Kidney (tissue), 14 donors: ENCODE results near the gene GSAP. TPM values are rescaled to one million over a fixed set of nuclear protein-coding genes. Genes with fewer than 3 reads are reported as not detected.

Experiments
- DNase-seq, 5 donors: peaks; one replicate each; pipeline ENCODE4 v3.0.0-alpha.2; 2013 to 2020
- FAIRE-seq: peaks from 2 replicates; lab custom pipeline; 2012; peaks lifted over from hg19 to GRCh38; lab: Jason Lieb, UNC
- H3K27ac ChIP-seq, 2 donors: one replicate each; pipeline ENCODE4 v1.7.0; 2013; ENCODE audit warnings: low read depth in 2 of 2, low read length in 2 of 2, inconsistent platforms in 1 of 2
- H3K27me3 ChIP-seq: one replicate; pipeline ENCODE4 v1.7.1; 2013; ENCODE audit warnings: low read length, inconsistent platforms; ENCODE audit not compliant: control insufficient read depth, insufficient read depth
- H3K36me3 ChIP-seq, 3 donors: one replicate each; pipeline versions ENCODE4 v1.7.0 to v1.7.1; 2013; ENCODE audit warnings: low read length in 3 of 3, control low read depth in 1 of 3, inconsistent platforms in 1 of 3; ENCODE audit not compliant: insufficient read depth in 3 of 3, control insufficient read depth in 2 of 3
- H3K4me1 ChIP-seq, 3 donors: one replicate each; pipeline versions ENCODE4 v1.7.0 to v1.7.1; 2013; ENCODE audit warnings: low read length in 3 of 3, inconsistent platforms in 1 of 3, low read depth in 1 of 3; ENCODE audit not compliant: control insufficient read depth in 2 of 3, insufficient read depth in 2 of 3
- H3K4me3 ChIP-seq, 3 donors: one replicate each; pipeline versions ENCODE4 v1.7.0 to v1.8.1; 2013; ENCODE audit warnings: low read length in 3 of 3, control low read depth in 1 of 3, inconsistent platforms in 1 of 3
- H3K9ac ChIP-seq, 3 donors: one replicate each; pipeline versions ENCODE4 v1.7.0 to v1.7.1; 2013; ENCODE audit warnings: low read length in 3 of 3, control low read depth in 1 of 3, inconsistent platforms in 1 of 3
- H3K9me3 ChIP-seq, 3 donors: one replicate each; pipeline versions ENCODE4 v1.7.0 to v1.7.1; 2013; ENCODE audit warnings: low read length in 3 of 3, control low read depth in 1 of 3, inconsistent platforms in 1 of 3; ENCODE audit not compliant: control insufficient read depth in 2 of 3, insufficient read depth in 1 of 3
- CTCF ChIP-seq: IDR thresholded peaks from 3 replicates; pipeline ENCODE4 v1.5.1; 2012; ENCODE audit warnings: mild to moderate bottlenecking, moderate library complexity, borderline replicate concordance; ENCODE audit not compliant: insufficient read depth; ENCODE audit errors: extremely low read depth
- intact Hi-C: fragments of 100-400 bp; cut with DNase I; formaldehyde crosslinking; loops from one replicate; pipeline ENCODE4 v1.11.1; 2022
- polyA plus RNA-seq: library from polyadenylated mRNA; stranded (reverse); fragments of 350-450 nt; fragmentation: Illumina TruSeq; extraction: RNeasy Lipid Tissue Mini Kit (QIAGEN cat#74804); gene quantifications from one replicate; pipeline ENCODE4 v1.2.3, GENCODE V29; 2014; ENCODE audit warnings: low read depth, low replicate concordance; ENCODE audit not compliant: insufficient read depth
- total RNA-seq: library from RNA; stranded (reverse); fragmentation: NEBNext Ultra II Directional; extraction: Animal tissue kit (Norgen Biotek cat#: 25700); gene quantifications from one replicate; pipeline ENCODE4 v1.2.1, GENCODE V29; 2021
- donor health status: control.
- donor health status: control.
- donor health status: control.
- donor health status: control.
- donor health status: control.
- donor health status: DM: yes; HTN: yes; CAD: no.
- donor health status: Normal renal cell carcinoma (clear cell type).

GSAP gene
- total and polyA plus RNA-seq, 2 donors from 2014 or later: 11.7 to 29.4 TPM

- no peak overlapping the region for H3K4me3 ChIP-seq
- no peak overlapping the region for H3K27ac ChIP-seq
- intact Hi-C loops: no loop called here
Observed at GRCh38 chr7:77425101-77426051, 9.2 kb upstream of the GSAP start.

GRCh38 chr7:77422500-77422899 lies 6.4 kb upstream of the GSAP start:
- intact Hi-C loops: no loop called here
- no peak for FAIRE-seq

More at GRCh38 chr7:77425101-77426051, 9.2 kb upstream of the GSAP start:
- Histone ChIP-seq H3K36me3 (no peaks in the 10 kb centered on the region), H3K9me3 (no peaks in the 10 kb centered on the region), H3K27me3 (no peaks in the 10 kb centered on the region), H3K4me1 (peaks cover 0 to 4% (median 0%) of the 10 kb centered on the region in 3 donors), H3K9ac (no peak overlapping the region)
- FAIRE-seq (no peak), DNase-seq (no peak)
- no peak for TF ChIP-seq CTCF

GRCh38 chr7:77420986-77421672 lies 5.0 kb upstream of the GSAP start:
- Histone ChIP-seq H3K4me3 (no peak overlapping the region), H3K36me3 (no peaks in the 10 kb centered on the region), H3K9me3 (no peaks in the 10 kb centered on the region), H3K27me3 (no peaks in the 10 kb centered on the region), H3K9ac (no peak overlapping the region), H3K27ac (no peak overlapping the region), H3K4me1 (peaks cover 0 to 8% (median 4%) of the 10 kb centered on the region in 3 donors)
- FAIRE-seq (no peak), DNase-seq (no peak)
- intact Hi-C loops: no loop called here
- no peak for TF ChIP-seq CTCF

More at GRCh38 chr7:77422500-77422899, 6.4 kb upstream of the GSAP start:
- Histone ChIP-seq H3K4me1 (no peaks in the 10 kb centered on the region), H3K27me3 (no peaks in the 10 kb centered on the region), H3K9ac (no peak overlapping the region), H3K27ac (no peak overlapping the region), H3K4me3 (no peak overlapping the region), H3K36me3 (no peaks in the 10 kb centered on the region), H3K9me3 (no peaks in the 10 kb centered on the region)
- no peak for DNase-seq
- TF ChIP-seq CTCF: no peak
